IMR-90 (cell line): ENCODE results near the gene SWI5. TPM values are rescaled to one million over a fixed set of nuclear protein-coding genes. Genes with fewer than 3 reads are reported as not detected.

Source experiments
- ATAC-seq: fragments of 200-7000 bp; cut with Tn5 transposase; 2 replicates; pipeline ENCODE4 v1.9.1; 2020; ENCODE audit warnings: low read depth, mild to moderate bottlenecking, moderate library complexity
- BruUV-seq: library from RNA; stranded (reverse); fragments of 400-500 nt; replicated peaks from 2 replicates; lab custom pipeline; 2021; lab: Mats Ljungman, UMichigan
- CTCF ChIA-PET: fragments of 300-600 bp; formaldehyde crosslinking; extraction: SDS; loops from one replicate; lab custom pipeline; 2021; ENCODE audit warnings: antibody characterized with exemption; lab: Yijun Ruan, JAX
- POLR2A ChIA-PET: fragments of 300-600 bp; sonication (Branson Sonifier 250); formaldehyde crosslinking; loops from one replicate; lab custom pipeline; 2022; ENCODE audit warnings: antibody characterized with exemption; ENCODE audit not compliant: unreplicated experiment; lab: Charles Lee
- DNase-seq: peaks from one replicate; pipeline ENCODE4 v3.0.0; 2013
- H2AFZ ChIP-seq: replicated peaks from 2 replicates; pipeline ENCODE3; 2013; ENCODE audit warnings: low read length, mild to moderate bottlenecking; ENCODE audit not compliant: poor library complexity
- H2AK5ac ChIP-seq: 2 replicates; pipeline ENCODE4 v1.6.1; 2013; ENCODE audit warnings: low read depth, low read length, inconsistent platforms
- H2AK9ac ChIP-seq: replicated peaks from 2 replicates; pipeline ENCODE3; 2013; ENCODE audit warnings: mild to moderate bottlenecking, low read depth, low read length, moderate library complexity; ENCODE audit not compliant: poor library complexity
- H2BK120ac ChIP-seq: 2 replicates; pipeline ENCODE4 v1.6.1; 2013; ENCODE audit warnings: low read depth, low read length, inconsistent platforms
- H2BK15ac ChIP-seq: 3 replicates; pipeline ENCODE4 v1.6.1; 2013; ENCODE audit warnings: low read depth, low read length, inconsistent platforms
- H2BK20ac ChIP-seq: 2 replicates; pipeline ENCODE4 v1.6.1; 2013; ENCODE audit warnings: low read depth, mild to moderate bottlenecking, inconsistent platforms, low read length, moderate library complexity
- H2BK5ac ChIP-seq: 2 replicates; pipeline ENCODE4 v1.6.1; 2013; ENCODE audit warnings: mild to moderate bottlenecking, low read depth, low read length, inconsistent platforms; ENCODE audit not compliant: poor library complexity, severe bottlenecking
- H3K14ac ChIP-seq: replicated peaks from 2 replicates; pipeline ENCODE4 v1.6.1; 2013; ENCODE audit warnings: low read depth, low read length, inconsistent platforms
- H3K18ac ChIP-seq: 2 replicates; pipeline ENCODE4 v1.6.1; 2013; ENCODE audit warnings: low read depth, low read length, control low read depth
- H3K23ac ChIP-seq: 2 replicates; pipeline ENCODE4 v1.6.1; 2013; ENCODE audit warnings: low read depth, low read length, inconsistent platforms
- H3K27ac ChIP-seq: 2 replicates; pipeline ENCODE4 v1.5.1; 2013; ENCODE audit warnings: mild to moderate bottlenecking, control low read depth, low read length; ENCODE audit not compliant: insufficient read depth
- H3K27me3 ChIP-seq: 2 replicates; pipeline ENCODE4 v1.6.1; 2013; ENCODE audit warnings: low read length; ENCODE audit not compliant: control insufficient read depth, insufficient read depth
- H3K36me3 ChIP-seq: 2 replicates; pipeline ENCODE4 v1.6.1; 2013; ENCODE audit warnings: low read length, mixed read lengths; ENCODE audit not compliant: control insufficient read depth, insufficient read depth
- H3K4ac ChIP-seq: 2 replicates; pipeline ENCODE4 v1.6.1; 2013; ENCODE audit warnings: low read depth, low read length, inconsistent platforms
- H3K4me1 ChIP-seq: 2 replicates; pipeline ENCODE4 v1.6.1; 2013; ENCODE audit warnings: low read length, mixed read lengths; ENCODE audit not compliant: control insufficient read depth, insufficient read depth
- H3K4me2 ChIP-seq: 2 replicates; pipeline ENCODE4 v1.6.1; 2013; ENCODE audit warnings: low read depth, mild to moderate bottlenecking, control low read depth, low read length, moderate library complexity
- H3K4me3 ChIP-seq: 2 replicates; pipeline ENCODE4 v1.5.1; 2013; ENCODE audit warnings: low read depth, mild to moderate bottlenecking, control low read depth, low read length, moderate library complexity; ENCODE audit not compliant: insufficient read depth
- H3K56ac ChIP-seq: 2 replicates; pipeline ENCODE4 v1.6.1; 2013; ENCODE audit warnings: low read length, inconsistent platforms; ENCODE audit not compliant: insufficient read depth; ENCODE audit errors: extremely low read depth
- H3K79me1 ChIP-seq, 2 experiments: 2 replicates each; pipeline ENCODE4 v1.6.1; 2013; ENCODE audit warnings: low read length in 2 of 2, inconsistent platforms in 1 of 2, low read depth in 1 of 2
- H3K9ac ChIP-seq: 2 replicates; pipeline ENCODE4 v1.6.1; 2013; ENCODE audit warnings: low read depth, low read length, control low read depth
- H3K9me1 ChIP-seq: 2 replicates; pipeline ENCODE4 v1.6.1; 2013; ENCODE audit warnings: low read length, inconsistent platforms; ENCODE audit not compliant: insufficient read depth
- H3K9me3 ChIP-seq: 2 replicates; pipeline ENCODE4 v1.6.1; 2013; ENCODE audit warnings: low read length; ENCODE audit not compliant: control insufficient read depth, insufficient read depth
- H4K20me1 ChIP-seq: 2 replicates; pipeline ENCODE4 v1.6.1; 2013; ENCODE audit warnings: low read length, inconsistent platforms; ENCODE audit not compliant: insufficient read depth
- H4K5ac ChIP-seq: 2 replicates; pipeline ENCODE4 v1.6.1; 2013; ENCODE audit warnings: mild to moderate bottlenecking, low read depth, low read length, control low read depth
- H4K8ac ChIP-seq, 2 experiments: 2 replicates each; pipeline ENCODE4 v1.6.1; 2013; ENCODE audit warnings: low read depth in 2 of 2, low read length in 2 of 2, control low read depth in 1 of 2, inconsistent platforms in 1 of 2
- H4K91ac ChIP-seq: 2 replicates; pipeline ENCODE4 v1.6.1; 2013; ENCODE audit warnings: low read depth, low read length, inconsistent platforms; ENCODE audit not compliant: insufficient read depth
- CHD1 ChIP-seq: IDR thresholded peaks from 2 replicates; pipeline ENCODE4 v1.6.1; 2012; ENCODE audit warnings: low read depth, low read length, improper control_type of control experiment
- FOS ChIP-seq: fragments of 150-350 bp; IDR thresholded peaks from 2 replicates; pipeline ENCODE4 v1.6.1; 2016; ENCODE audit warnings: low read depth, low read length
- NFE2L2 ChIP-seq: fragments of 150-350 bp; IDR thresholded peaks from 2 replicates; pipeline ENCODE4 v1.6.1; 2016; ENCODE audit warnings: low read depth, mild to moderate bottlenecking, low read length
- RAD21 ChIP-seq: IDR thresholded peaks from 2 replicates; pipeline ENCODE4 v1.6.1; 2012; ENCODE audit warnings: low read length, improper control_type of control experiment
- RFX5 ChIP-seq: IDR thresholded peaks from 2 replicates; pipeline ENCODE4 v1.8.0; 2012; ENCODE audit warnings: low read depth, mild to moderate bottlenecking, low read length, moderate library complexity
- SMC3 ChIP-seq: fragments of 150-350 bp; IDR thresholded peaks from 2 replicates; pipeline ENCODE4 v1.6.1; 2016; ENCODE audit warnings: low read depth, mild to moderate bottlenecking, antibody characterized with exemption, low read length, moderate library complexity
- whole genome bisulfite sequencing, 2 experiments: methylation state at CpG; one replicate each; pipeline versions ENCODE4 v1.1.5 to v1.1.7; 2013; ENCODE audit warnings: missing lambda C conversion rate in 2 of 2; ENCODE audit not compliant: insufficient read length in 1 of 2; ENCODE audit errors: extremely low coverage in 2 of 2; 5-methylcytosine and 5-hydroxymethylcytosine counted together
- dilution Hi-C: fragments of 300-500 bp; cut with HindIII; formaldehyde crosslinking; loops from one replicate; pipeline ENCODE4 v1.14.3; 2018; ENCODE audit warnings: low sequenced_read_pairs; ENCODE audit not compliant: unreplicated experiment
- in situ Hi-C: fragments of 300-500 bp; cut with MboI; formaldehyde crosslinking; loops from 3 replicates; pipeline ENCODE4 v1.14.3; 2019; ENCODE audit warnings: low sequenced_read_pairs, inconsistent platforms, mixed read lengths
- intact Hi-C: fragments of 100-400 bp; cut with micrococcal nuclease; formaldehyde crosslinking; loops from 2 replicates; pipeline ENCODE4 v1.10.0; 2022
- polyA plus RNA-seq, 3 experiments: library from polyadenylated mRNA; depleted of rRNA; stranded (reverse); fragments of >200 nt; gene quantifications; 2 replicates each; pipeline ENCODE4 v1.2.3, GENCODE V29; 2012; ENCODE audit warnings: low replicate concordance in 1 of 3
- total RNA-seq: library from RNA; depleted of rRNA; stranded (reverse); fragments of >200 nt; gene quantifications from 2 replicates; pipeline ENCODE4 v1.2.3, GENCODE V29; 2012
- TF ChIP-seq, protein P1 (sequence below): conservative IDR thresholded peaks from 2 replicates; pipeline ENCODE4 v1.5.1; 2012; ENCODE audit warnings: mild to moderate bottlenecking, low read depth, low read length, improper control_type of control experiment

Gene SWI5
- total and polyA plus RNA-seq, 2 of the 4 experiments (the other 2 are of a cell fraction): 38.9 to 93.5 TPM

DNA sequence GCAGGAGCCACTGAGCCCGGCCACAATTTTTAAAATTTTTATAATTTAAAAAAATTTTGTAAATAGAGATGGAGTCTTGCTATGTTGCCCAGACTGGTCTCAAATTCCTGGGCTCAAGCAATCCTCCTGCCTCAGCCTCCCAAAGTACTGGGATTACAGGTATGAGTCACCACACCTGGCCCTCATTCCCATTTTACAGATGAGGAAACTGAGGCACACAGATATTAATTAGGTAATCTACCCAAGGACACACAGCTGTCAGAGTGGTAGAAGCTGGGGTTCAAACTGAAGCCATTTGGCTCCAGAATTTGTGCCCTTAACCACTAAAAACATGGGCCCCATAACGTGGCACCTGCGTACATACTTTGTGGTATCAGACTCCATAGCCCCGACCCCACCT, 38.6 kb downstream of the SWI5 start:
- no peak overlapping the region for H2BK120ac ChIP-seq
- H4K20me1 ChIP-seq: no peaks in the 10 kb centered on the region
- H3K4me1 ChIP-seq: no peaks in the 10 kb centered on the region
- H4K8ac ChIP-seq: no peak overlapping the region
- H3K4me2 ChIP-seq: no peak overlapping the region
- no TSS peak for BruUV-seq
- in situ Hi-C loops: no loop called here
- DNase-seq: no peak
- CTCF ChIA-PET: no interaction called here
- H3K9ac ChIP-seq: no peak overlapping the region
- no peak overlapping the region for H2AK5ac ChIP-seq
- no peak overlapping the region for H3K4ac ChIP-seq
- no peak overlapping the region for H3K18ac ChIP-seq
- no peak overlapping the region for H4K91ac ChIP-seq
- WGBS, 2 experiments: no CpG with 5 or more reads among the region's 4 CpGs
- intact Hi-C loops: no loop called here
- no peak overlapping the region for H3K14ac ChIP-seq
- no peak overlapping the region for H3K56ac ChIP-seq
- H3K27ac ChIP-seq: no peak overlapping the region
- H3K9me3 ChIP-seq: no peaks in the 10 kb centered on the region
- no peak overlapping the region for H2BK20ac ChIP-seq
- H3K9me1 ChIP-seq: 0 out of 2 replicates have a peak, but pooled peaks cover 5% of the 10 kb centered on the region
- H2AK9ac ChIP-seq: no peak overlapping the region
- H2AFZ ChIP-seq: no peak overlapping the region
- H3K23ac ChIP-seq: no peak overlapping the region
- H3K79me1 ChIP-seq: peaks cover 0 to 6% of the 10 kb centered on the region in 2 experiments; a peak in 2 of 4 replicates
- no peak overlapping the region for H2BK5ac ChIP-seq
- no peak for ATAC-seq
- POLR2A ChIA-PET: no interaction called here
- no peak overlapping the region for H2BK15ac ChIP-seq
- no peak overlapping the region for H4K5ac ChIP-seq
- TF ChIP-seq NFE2L2 (no peak), RFX5 (no peak), CHD1 (no peak), FOS (no peak), SMC3 (no peak), RAD21 (no peak)
- TF ChIP-seq, protein P1, sequence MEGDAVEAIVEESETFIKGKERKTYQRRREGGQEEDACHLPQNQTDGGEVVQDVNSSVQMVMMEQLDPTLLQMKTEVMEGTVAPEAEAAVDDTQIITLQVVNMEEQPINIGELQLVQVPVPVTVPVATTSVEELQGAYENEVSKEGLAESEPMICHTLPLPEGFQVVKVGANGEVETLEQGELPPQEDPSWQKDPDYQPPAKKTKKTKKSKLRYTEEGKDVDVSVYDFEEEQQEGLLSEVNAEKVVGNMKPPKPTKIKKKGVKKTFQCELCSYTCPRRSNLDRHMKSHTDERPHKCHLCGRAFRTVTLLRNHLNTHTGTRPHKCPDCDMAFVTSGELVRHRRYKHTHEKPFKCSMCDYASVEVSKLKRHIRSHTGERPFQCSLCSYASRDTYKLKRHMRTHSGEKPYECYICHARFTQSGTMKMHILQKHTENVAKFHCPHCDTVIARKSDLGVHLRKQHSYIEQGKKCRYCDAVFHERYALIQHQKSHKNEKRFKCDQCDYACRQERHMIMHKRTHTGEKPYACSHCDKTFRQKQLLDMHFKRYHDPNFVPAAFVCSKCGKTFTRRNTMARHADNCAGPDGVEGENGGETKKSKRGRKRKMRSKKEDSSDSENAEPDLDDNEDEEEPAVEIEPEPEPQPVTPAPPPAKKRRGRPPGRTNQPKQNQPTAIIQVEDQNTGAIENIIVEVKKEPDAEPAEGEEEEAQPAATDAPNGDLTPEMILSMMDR: no peak
- dilution Hi-C loops: no loop called here
- no peak overlapping the region for H3K4me3 ChIP-seq
- peaks cover 44% of the 10 kb centered on the region for H3K36me3 ChIP-seq
- no peaks in the 10 kb centered on the region for H3K27me3 ChIP-seq
